NCI-H510A (cell line): ENCODE measurements around the gene BCAT1.
"Not testable (repeated sequence)": the region's sequence is repeated elsewhere in the genome, so short reads cannot be mapped to it uniquely, and the experiment has no call there.

ENCODE experiments used
- DNase-seq: peaks from one replicate; lab custom pipeline; 2025; lab: John Stamatoyannopoulos, UW

The BCAT1 gene

GRCh38 chr12:24960222-24960855 is 11.4 kb upstream of the BCAT1 start:
- no peak for DNase-seq

GRCh38 chr12:24956351-24956750 is 7.5 kb upstream of the BCAT1 start:
- not testable (repeated sequence) for DNase-seq

- DNase-seq = no peak
Observed at GRCh38 chr12:24955853-24956252, 7.0 kb upstream of the BCAT1 start.

GRCh38 chr12:24955389-24955788 is 6.5 kb upstream of the BCAT1 start:
- DNase-seq = no peak

GRCh38 chr12:24954261-24954660 is 5.4 kb upstream of the BCAT1 start:
- no peak for DNase-seq

GRCh38 chr12:24952389-24952788 is 3.5 kb upstream of the BCAT1 start:
- no peak for DNase-seq

GRCh38 chr12:24950231-24950834 is 1.4 kb upstream of the BCAT1 start:
- no peak for DNase-seq

GRCh38 chr12:24948420-24948756 is 513 bp downstream of the BCAT1 start:
- no peak for DNase-seq

- no peak for DNase-seq
Observed at GRCh38 chr12:24947541-24948419, 1.1 kb downstream of the BCAT1 start.

- DNase-seq = no peak
Observed at GRCh38 chr12:24945845-24946244, 3.1 kb downstream of the BCAT1 start.

- no peak for DNase-seq
Observed at GRCh38 chr12:24945039-24945438, 3.9 kb downstream of the BCAT1 start.

GRCh38 chr12:24944601-24944975 is 4.3 kb downstream of the BCAT1 start:
- DNase-seq = no peak

- no peak for DNase-seq
Observed at GRCh38 chr12:24943947-24944600, 4.8 kb downstream of the BCAT1 start.

GRCh38 chr12:24940157-24940556 is 8.7 kb downstream of the BCAT1 start:
- DNase-seq = no peak

GRCh38 chr12:24939551-24939950 is 9.3 kb downstream of the BCAT1 start:
- not testable (repeated sequence) for DNase-seq

GRCh38 chr12:24938341-24938740 is 10.6 kb downstream of the BCAT1 start:
- DNase-seq = no peak

- no peak for DNase-seq
Observed at GRCh38 chr12:24937553-24938244, 11.2 kb downstream of the BCAT1 start.

- DNase-seq = no peak
Observed at GRCh38 chr12:24933694-24934407, 15.1 kb downstream of the BCAT1 start.

- DNase-seq = no peak
Observed at GRCh38 chr12:24931666-24932405, 17.1 kb downstream of the BCAT1 start.

GRCh38 chr12:24929953-24930352 is 18.9 kb downstream of the BCAT1 start:
- no peak for DNase-seq
